K562 (cell line): Measurements from ENCODE around the gene KCTD19. TPM values are rescaled to one million over a fixed set of nuclear protein-coding genes. Genes with fewer than 3 reads are reported as not detected.
A peak's percentile ranks its signal among the peaks of the same experiment; 100 is the strongest.

Source experiments
- CBFA2T2 ChIP-seq: fragments of 450-650 bp; conservative IDR thresholded peaks from 2 replicates; pipeline ENCODE4 v1.6.1; 2017; ENCODE audit warnings: mild to moderate bottlenecking
- E2F1 ChIP-seq: sonication (generic); formaldehyde crosslinking; IDR thresholded peaks from 2 replicates; pipeline ENCODE4 v1.8.1; 2023; ENCODE audit warnings: mild to moderate bottlenecking, missing genetic modification reagents, moderate library complexity
- E2F8 ChIP-seq: fragments of 450-650 bp; IDR thresholded peaks from 2 replicates; pipeline ENCODE4 v1.7.1; 2018; ENCODE audit warnings: mild to moderate bottlenecking, low read depth; ENCODE audit not compliant: partially characterized antibody
- ESRRA ChIP-seq: fragments of 450-650 bp; IDR thresholded peaks from 2 replicates; pipeline ENCODE4 v1.6.1; 2014; ENCODE audit warnings: low read depth, mild to moderate bottlenecking, moderate library complexity, borderline replicate concordance
- FOS ChIP-seq: IDR thresholded peaks from 3 replicates; pipeline ENCODE4 v1.6.1; 2011; ENCODE audit not compliant: insufficient read length; ENCODE audit errors: extremely low read depth
- HNRNPLL ChIP-seq: fragments of 200-400 bp; formaldehyde crosslinking; IDR thresholded peaks from 2 replicates; pipeline ENCODE4 v1.6.1; 2017; ENCODE audit warnings: low read length, low read depth, mild to moderate bottlenecking; ENCODE audit not compliant: poor library complexity, severe bottlenecking
- IRF9 ChIP-seq: fragments of 450-650 bp; IDR thresholded peaks from 2 replicates; pipeline ENCODE4 v1.6.1; 2016; ENCODE audit warnings: missing biosample characterization, missing genetic modification characterization
- MECOM ChIP-seq: fragments of 250-450 bp; sonication (Bioruptor Pico); IDR thresholded peaks from 2 replicates; pipeline ENCODE4 v1.8.0; 2022; ENCODE audit warnings: inconsistent platforms
- NR2C2 ChIP-seq, 2 experiments: fragments of 200-800 bp in 1 of 2; sonication (Bioruptor generic) in 1 of 2; sonication (generic) in 1 of 2; formaldehyde crosslinking in 1 of 2; IDR thresholded peaks; 2 replicates each; pipeline versions ENCODE4 v1.6.1 to v1.8.0; 2016 to 2022; ENCODE audit warnings: mild to moderate bottlenecking in 1 of 2, missing compliant biosample characterization in 1 of 2, missing genetic modification characterization in 1 of 2, missing genetic modification reagents in 1 of 2
- PHF8 ChIP-seq: fragments of 200-600 bp; sonication (generic); IDR thresholded peaks from 2 replicates; pipeline ENCODE4 v1.6.1; 2012; ENCODE audit warnings: mixed run types, mild to moderate bottlenecking, inconsistent platforms, low read length, moderate library complexity, borderline replicate concordance
- SIN3A ChIP-seq, 2 experiments: fragments of 150-350 bp in 1 of 2; IDR thresholded peaks; 2 replicates each; pipeline ENCODE4 v1.6.1; 2011 to 2016; ENCODE audit warnings: borderline replicate concordance in 2 of 2, low read depth in 2 of 2, low read length in 2 of 2, mild to moderate bottlenecking in 2 of 2, moderate library complexity in 2 of 2; ENCODE audit not compliant: control insufficient read depth in 1 of 2
- TBP ChIP-seq: optimal IDR thresholded peaks from 2 replicates; pipeline ENCODE3; 2011; ENCODE audit warnings: low read depth, low read length, improper control_type of control experiment
- polyA plus RNA-seq, 8 experiments: library from polyadenylated mRNA; depleted of rRNA in 4 of 8; stranded (reverse) in 5 of 8; unstranded in 3 of 8; fragments of >200 nt; fragmentation: Nextera tagmentation in 2 of 8; fragmentation: Illumina TruSeq in 1 of 8; extraction: Ambion mirVana in 2 of 8; extraction: Trizol in 1 of 8; gene quantifications; 2 replicates each; pipeline versions ENCODE4 v1.2.1 to v1.2.3, GENCODE V29; 2011 to 2014; ENCODE audit warnings: inconsistent platforms in 1 of 8, missing spikeins in 1 of 8
- total RNA-seq, 7 experiments: library from RNA; depleted of rRNA in 6 of 7; stranded (reverse); fragments of >200 nt in 6 of 7; fragmentation: Illumina TruSeq in 2 of 7; extraction: Trizol in 2 of 7; gene quantifications; 2 replicates each; pipeline versions ENCODE4 v1.2.1 to v1.2.3, GENCODE V29; 2011 to 2021; ENCODE audit warnings: low replicate concordance in 1 of 7
- TF ChIP-seq, protein P1 (sequence below): fragments of 450-650 bp; IDR thresholded peaks from 2 replicates; pipeline ENCODE4 v1.6.1; 2017; ENCODE audit warnings: antibody characterized with exemption, mild to moderate bottlenecking
- TF ChIP-seq, protein P2 (sequence below): fragments of 450-650 bp; formaldehyde crosslinking; IDR thresholded peaks from 2 replicates; pipeline ENCODE4 v1.4.0; 2022; ENCODE audit warnings: missing genetic modification characterization

The KCTD19 gene
- total and polyA plus RNA-seq, 9 of the 15 experiments (the other 6 are each of a cell fraction or from before 2014, with no cell fraction given) = 0.03 to 0.91 (median 0.22) TPM; not detected in 2

DNA sequence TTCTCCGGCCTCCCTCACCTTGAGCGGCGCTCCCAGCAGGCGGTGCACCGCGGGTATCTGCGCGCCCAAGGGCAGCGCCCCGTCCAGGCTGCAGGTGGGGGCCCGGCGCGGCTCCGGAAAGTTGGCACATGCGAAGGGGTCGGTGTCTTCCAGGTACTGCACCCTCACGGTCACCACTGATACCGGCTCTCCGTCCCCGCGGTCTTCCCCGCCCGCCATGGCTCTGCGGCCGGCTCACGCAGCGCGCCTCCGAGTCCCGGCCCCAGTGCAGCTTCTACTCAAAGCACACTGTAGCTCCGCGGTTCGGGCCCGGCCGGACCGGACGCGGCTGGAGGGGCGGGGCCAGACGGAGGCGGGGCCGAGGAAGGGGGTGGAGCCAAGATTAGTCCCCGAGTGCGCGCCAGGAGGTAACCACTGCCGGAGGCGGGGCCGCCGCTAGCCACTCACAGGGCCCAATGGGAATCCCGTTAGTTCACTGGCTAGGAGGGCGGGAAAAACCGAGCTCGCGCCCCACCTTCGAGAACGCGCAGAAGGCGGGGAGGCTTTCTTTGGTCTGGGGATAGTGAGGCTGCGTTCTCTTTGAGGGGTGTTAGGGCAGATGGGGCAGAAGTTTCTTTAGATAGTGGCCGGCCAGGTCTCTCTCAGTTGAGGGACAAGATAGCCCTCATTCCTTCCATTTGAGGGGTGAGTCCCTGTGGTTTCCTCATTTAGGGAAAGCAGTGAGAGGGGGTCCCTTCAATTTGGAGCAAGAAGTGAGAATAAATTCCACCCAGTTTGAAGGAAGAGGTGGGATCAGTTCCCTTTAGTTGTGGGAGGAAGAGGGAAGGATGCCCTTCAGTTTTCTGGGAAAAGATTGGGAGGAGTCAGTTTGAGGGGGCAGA is 79.1 kb downstream of the KCTD19 start, which contains the start of gene FHOD1 (continued):
- TF ChIP-seq MECOM (CRISPR knock-in tag) = no peak
- no peak for TF ChIP-seq CBFA2T2
- peak; percentile 15; the same call in 1 of the 2 replicates for TF ChIP-seq NR2C2 (CRISPR knock-in tag; IDR thresholded peaks at IDR 0.05)
- no peak for TF ChIP-seq NR2C2 (tag; IDR thresholded peaks at IDR 0.05)
- TF ChIP-seq PHF8 = peak; percentile 76; the same call in 1 of the 2 replicates
- TF ChIP-seq, protein P1, sequence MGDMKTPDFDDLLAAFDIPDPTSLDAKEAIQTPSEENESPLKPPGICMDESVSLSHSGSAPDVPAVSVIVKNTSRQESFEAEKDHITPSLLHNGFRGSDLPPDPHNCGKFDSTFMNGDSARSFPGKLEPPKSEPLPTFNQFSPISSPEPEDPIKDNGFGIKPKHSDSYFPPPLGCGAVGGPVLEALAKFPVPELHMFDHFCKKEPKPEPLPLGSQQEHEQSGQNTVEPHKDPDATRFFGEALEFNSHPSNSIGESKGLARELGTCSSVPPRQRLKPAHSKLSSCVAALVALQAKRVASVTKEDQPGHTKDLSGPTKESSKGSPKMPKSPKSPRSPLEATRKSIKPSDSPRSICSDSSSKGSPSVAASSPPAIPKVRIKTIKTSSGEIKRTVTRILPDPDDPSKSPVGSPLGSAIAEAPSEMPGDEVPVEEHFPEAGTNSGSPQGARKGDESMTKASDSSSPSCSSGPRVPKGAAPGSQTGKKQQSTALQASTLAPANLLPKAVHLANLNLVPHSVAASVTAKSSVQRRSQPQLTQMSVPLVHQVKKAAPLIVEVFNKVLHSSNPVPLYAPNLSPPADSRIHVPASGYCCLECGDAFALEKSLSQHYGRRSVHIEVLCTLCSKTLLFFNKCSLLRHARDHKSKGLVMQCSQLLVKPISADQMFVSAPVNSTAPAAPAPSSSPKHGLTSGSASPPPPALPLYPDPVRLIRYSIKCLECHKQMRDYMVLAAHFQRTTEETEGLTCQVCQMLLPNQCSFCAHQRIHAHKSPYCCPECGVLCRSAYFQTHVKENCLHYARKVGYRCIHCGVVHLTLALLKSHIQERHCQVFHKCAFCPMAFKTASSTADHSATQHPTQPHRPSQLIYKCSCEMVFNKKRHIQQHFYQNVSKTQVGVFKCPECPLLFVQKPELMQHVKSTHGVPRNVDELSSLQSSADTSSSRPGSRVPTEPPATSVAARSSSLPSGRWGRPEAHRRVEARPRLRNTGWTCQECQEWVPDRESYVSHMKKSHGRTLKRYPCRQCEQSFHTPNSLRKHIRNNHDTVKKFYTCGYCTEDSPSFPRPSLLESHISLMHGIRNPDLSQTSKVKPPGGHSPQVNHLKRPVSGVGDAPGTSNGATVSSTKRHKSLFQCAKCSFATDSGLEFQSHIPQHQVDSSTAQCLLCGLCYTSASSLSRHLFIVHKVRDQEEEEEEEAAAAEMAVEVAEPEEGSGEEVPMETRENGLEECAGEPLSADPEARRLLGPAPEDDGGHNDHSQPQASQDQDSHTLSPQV = no peak
- TF ChIP-seq, protein P2, sequence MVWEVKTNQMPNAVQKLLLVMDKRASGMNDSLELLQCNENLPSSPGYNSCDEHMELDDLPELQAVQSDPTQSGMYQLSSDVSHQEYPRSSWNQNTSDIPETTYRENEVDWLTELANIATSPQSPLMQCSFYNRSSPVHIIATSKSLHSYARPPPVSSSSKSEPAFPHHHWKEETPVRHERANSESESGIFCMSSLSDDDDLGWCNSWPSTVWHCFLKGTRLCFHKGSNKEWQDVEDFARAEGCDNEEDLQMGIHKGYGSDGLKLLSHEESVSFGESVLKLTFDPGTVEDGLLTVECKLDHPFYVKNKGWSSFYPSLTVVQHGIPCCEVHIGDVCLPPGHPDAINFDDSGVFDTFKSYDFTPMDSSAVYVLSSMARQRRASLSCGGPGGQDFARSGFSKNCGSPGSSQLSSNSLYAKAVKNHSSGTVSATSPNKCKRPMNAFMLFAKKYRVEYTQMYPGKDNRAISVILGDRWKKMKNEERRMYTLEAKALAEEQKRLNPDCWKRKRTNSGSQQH (CRISPR knock-in tag) = no peak
- TF ChIP-seq HNRNPLL = peak; percentile 46
- peak; percentile 96 for TF ChIP-seq E2F1
- TF ChIP-seq SIN3A (IDR thresholded peaks at IDR 0.05; ENCODE audit: borderline replicate concordance in 2 of 2, control insufficient read depth in 1 of 2, low read depth in 2 of 2, low read length in 2 of 2) = peak; percentile 29 to 46; a peak in 2 of 4 replicates
- peak; percentile 93 for TF ChIP-seq E2F8
- TF ChIP-seq TBP = peak; percentile 76
- no peak for TF ChIP-seq IRF9
- TF ChIP-seq FOS = peak; percentile 43
- TF ChIP-seq ESRRA = peak; percentile 49
